Muscle of leg (tissue), 11 donors: ENCODE measurements around the gene PCDHA8. TPM values are rescaled to one million over a fixed set of nuclear protein-coding genes. Genes with fewer than 3 reads are reported as not detected.
"Not testable (repeated sequence)": the region's sequence is repeated elsewhere in the genome, so short reads cannot be mapped to it uniquely, and the experiment has no call there.

Experiments used
- DNase-seq: peaks from one replicate; pipeline ENCODE4 v3.0.0; 2013
- H3K27ac ChIP-seq: one replicate; pipeline ENCODE4 v1.5.1; 2013; ENCODE audit warnings: mild to moderate bottlenecking, low read length, control low read depth
- H3K27me3 ChIP-seq: one replicate; pipeline ENCODE4 v1.6.1; 2013; ENCODE audit warnings: low read length; ENCODE audit not compliant: control insufficient read depth, insufficient read depth
- H3K36me3 ChIP-seq: one replicate; pipeline ENCODE4 v1.6.1; 2013; ENCODE audit warnings: low read length; ENCODE audit not compliant: control insufficient read depth, insufficient read depth
- H3K4me1 ChIP-seq: one replicate; pipeline ENCODE4 v1.6.1; 2013; ENCODE audit warnings: low read length; ENCODE audit not compliant: control insufficient read depth, insufficient read depth
- H3K4me3 ChIP-seq: one replicate; pipeline ENCODE4 v1.5.1; 2013; ENCODE audit warnings: low read length, control low read depth
- H3K9me3 ChIP-seq: replicated peaks from 2 replicates; pipeline ENCODE4 v1.6.1; 2013; ENCODE audit warnings: low read depth, low read length; ENCODE audit not compliant: control insufficient read depth
- WGBS: methylation state at CpG from one replicate; pipeline ENCODE4 v1.1.5; 2013; ENCODE audit warnings: missing lambda C conversion rate; ENCODE audit not compliant: insufficient coverage; 5-methylcytosine and 5-hydroxymethylcytosine counted together
- polyA plus RNA-seq, 8 donors: library from polyadenylated mRNA; unstranded; fragments of 120-200 nt; gene quantifications; one replicate each; pipeline versions ENCODE4 v1.2.1 to v1.2.3, GENCODE V29; 2013; ENCODE audit warnings: inconsistent platforms in 1 of 8, low replicate concordance in 1 of 8; ENCODE audit not compliant: insufficient read length in 8 of 8, insufficient read depth in 1 of 8
- total RNA-seq: library from RNA; stranded (reverse); fragments of 120-200 nt; gene quantifications from one replicate; pipeline ENCODE4 v1.2.4, GENCODE V29; 2013

PCDHA8 gene
- total and polyA plus RNA-seq, 9 donors = 0.03 to 0.11 (median 0.07) TPM; not detected in 4

DNA sequence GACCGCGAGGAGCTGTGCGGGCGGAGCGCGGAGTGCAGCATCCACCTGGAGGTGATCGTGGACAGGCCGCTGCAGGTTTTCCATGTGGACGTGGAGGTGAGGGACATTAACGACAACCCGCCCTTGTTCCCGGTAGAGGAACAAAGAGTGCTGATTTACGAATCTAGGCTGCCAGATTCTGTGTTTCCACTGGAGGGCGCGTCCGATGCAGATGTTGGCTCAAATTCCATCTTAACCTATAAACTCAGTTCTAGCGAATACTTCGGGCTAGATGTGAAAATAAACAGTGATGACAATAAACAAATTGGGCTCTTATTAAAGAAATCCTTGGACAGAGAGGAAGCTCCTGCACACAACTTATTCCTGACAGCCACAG is 12.6 kb upstream of the PCDHA8 start:
- 21% methylated on average over 8 of the region's 18 CpGs for WGBS
- no peaks in the 10 kb centered on the region for H3K36me3 ChIP-seq
- no peak for DNase-seq
- no peak overlapping the region for H3K4me3 ChIP-seq
- H3K27ac ChIP-seq = no peak overlapping the region
- no peaks in the 10 kb centered on the region for H3K4me1 ChIP-seq
- H3K9me3 ChIP-seq = peaks cover 12% of the 10 kb centered on the region
- peaks cover 7% of the 10 kb centered on the region for H3K27me3 ChIP-seq

DNA sequence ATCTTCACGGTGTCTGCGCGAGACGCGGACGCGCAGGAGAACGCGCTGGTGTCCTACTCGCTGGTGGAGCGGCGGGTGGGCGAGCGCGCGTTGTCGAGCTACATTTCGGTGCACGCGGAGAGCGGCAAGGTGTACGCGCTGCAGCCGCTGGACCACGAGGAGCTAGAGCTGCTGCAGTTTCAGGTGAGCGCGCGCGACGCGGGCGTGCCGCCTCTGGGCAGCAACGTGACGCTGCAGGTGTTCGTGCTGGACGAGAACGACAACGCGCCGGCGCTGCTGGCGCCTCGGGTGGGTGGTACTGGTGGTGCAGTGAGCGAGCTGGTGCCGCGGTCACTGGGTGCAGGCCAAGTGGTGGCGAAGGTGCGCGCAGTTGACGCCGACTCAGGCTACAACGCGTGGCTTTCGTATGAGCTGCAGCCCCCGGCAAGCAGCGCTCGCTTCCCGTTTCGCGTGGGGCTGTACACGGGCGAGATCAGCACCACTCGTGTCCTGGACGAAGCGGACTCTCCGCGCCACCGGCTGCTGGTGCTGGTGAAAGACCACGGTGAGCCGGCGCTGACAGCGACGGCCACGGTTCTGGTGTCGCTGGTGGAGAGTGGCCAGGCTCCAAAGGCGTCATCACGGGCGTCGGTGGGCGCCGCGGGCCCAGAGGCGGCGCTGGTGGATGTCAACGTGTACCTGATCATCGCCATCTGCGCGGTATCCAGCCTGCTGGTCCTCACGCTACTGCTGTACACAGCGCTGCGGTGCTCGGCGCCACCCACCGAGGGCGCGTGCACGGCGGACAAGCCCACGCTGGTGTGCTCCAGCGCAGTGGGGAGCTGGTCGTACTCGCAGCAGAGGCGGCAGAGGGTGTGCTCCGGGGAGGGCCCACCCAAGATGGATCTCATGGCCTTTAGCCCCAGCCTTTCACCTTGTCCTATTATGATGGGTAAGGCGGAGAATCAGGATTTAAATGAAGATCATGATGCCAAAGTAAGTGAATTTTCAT is 11.2 kb upstream of the PCDHA8 start:
- not testable (repeated sequence) for H3K27ac ChIP-seq, DNase-seq, H3K9me3 ChIP-seq, H3K4me3 ChIP-seq, H3K4me1 ChIP-seq, H3K36me3 ChIP-seq
- peaks cover 10% of the 10 kb centered on the region for H3K27me3 ChIP-seq
- WGBS = 41% methylated on average over 90 of the region's 106 CpGs

DNA sequence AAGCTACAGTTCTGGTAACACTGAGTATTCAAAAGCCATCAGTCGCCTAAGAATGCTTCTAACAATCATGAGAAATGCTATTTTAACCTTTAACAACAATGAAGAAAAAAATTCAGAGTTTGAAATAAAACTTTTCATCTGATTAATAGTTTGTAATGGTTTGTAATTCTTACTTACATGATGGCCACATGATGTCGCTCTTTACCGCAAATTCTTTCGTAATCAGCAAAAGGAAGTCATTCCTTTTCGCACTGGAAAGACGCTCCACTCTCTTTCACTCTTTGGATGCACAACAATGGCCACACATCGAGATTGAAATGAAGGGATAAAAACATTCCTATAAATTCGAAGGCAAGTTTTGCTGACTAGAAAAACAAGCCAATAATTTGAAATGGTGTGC is 7.0 kb upstream of the PCDHA8 start, which contains the start of gene PCDHA7:
Gene PCDHA7, plus strand, starts transcription at position 277 of the 400 bp plus-strand sequence. Its CDS starts 115 bp downstream, at position 392.
- no peak within 1 kb of the TSS for H3K4me3 ChIP-seq
- no CpG with 5 or more reads among the region's 8 CpGs for WGBS
- no peaks in the 10 kb centered on the region for H3K36me3 ChIP-seq
- H3K4me1 ChIP-seq = no peaks in the 10 kb centered on the region
- H3K27ac ChIP-seq = no peak within 1 kb of the TSS
- H3K27me3 ChIP-seq = peaks cover 12% of the 10 kb centered on the region
- H3K9me3 ChIP-seq = peaks cover 21% of the 10 kb centered on the region
- peak; percentile 2 for DNase-seq

DNA sequence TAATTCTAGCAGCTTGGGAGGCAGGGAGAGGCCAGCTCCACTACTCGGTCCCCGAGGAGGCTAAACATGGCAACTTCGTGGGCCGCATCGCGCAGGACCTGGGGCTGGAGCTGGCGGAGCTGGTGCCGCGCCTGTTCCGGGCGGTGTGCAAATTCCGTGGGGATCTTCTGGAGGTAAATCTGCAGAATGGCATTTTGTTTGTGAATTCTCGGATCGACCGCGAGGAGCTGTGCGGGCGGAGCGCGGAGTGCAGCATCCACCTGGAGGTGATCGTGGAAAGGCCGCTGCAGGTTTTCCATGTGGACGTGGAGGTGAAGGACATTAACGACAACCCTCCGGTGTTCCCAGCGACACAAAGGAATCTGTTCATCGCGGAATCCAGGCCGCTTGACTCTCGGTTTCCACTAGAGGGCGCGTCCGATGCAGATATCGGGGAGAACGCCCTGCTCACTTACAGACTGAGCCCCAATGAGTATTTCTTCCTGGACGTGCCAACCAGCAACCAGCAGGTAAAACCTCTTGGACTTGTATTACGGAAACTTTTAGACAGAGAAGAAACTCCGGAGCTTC is 6.5 kb upstream of the PCDHA8 start:
- not testable (repeated sequence) for H3K27ac ChIP-seq, H3K4me1 ChIP-seq, H3K4me3 ChIP-seq, DNase-seq, H3K36me3 ChIP-seq
- Histone ChIP-seq H3K9me3 (peaks cover 21% of the 10 kb centered on the region), H3K27me3 (peaks cover 12% of the 10 kb centered on the region)
- 25% methylated on average over 15 of the region's 38 CpGs for WGBS

DNA sequence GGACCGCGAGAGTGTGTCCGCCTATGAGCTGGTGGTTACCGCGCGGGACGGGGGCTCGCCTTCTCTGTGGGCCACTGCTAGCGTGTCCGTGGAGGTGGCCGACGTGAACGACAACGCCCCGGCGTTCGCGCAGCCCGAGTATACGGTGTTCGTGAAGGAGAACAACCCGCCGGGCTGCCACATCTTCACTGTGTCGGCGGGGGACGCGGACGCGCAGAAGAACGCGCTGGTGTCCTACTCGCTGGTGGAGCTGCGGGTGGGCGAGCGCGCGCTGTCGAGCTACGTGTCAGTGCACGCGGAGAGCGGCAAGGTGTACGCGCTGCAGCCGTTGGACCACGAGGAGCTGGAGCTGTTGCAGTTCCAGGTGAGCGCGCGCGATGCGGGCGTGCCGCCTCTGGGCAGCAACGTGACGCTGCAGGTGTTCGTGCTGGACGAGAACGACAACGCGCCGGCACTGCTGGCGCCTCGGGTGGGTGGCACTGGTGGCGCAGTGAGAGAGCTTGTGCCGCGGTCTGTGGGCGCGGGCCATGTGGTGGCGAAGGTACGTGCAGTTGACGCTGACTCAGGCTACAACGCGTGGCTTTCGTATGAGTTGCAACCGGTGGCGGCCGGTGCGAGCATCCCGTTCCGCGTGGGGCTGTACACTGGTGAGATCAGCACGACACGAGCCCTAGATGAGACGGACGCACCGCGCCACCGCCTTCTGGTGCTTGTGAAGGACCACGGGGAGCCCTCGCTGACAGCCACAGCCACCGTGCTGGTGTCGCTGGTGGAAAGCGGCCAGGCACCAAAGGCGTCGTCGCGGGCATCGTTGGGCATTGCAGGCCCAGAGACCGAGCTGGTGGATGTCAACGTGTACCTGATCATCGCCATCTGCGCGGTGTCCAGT is 5.1 kb upstream of the PCDHA8 start:
- Histone ChIP-seq H3K36me3 (no peaks in the 10 kb centered on the region), H3K4me1 (no peaks in the 10 kb centered on the region), H3K4me3 (no peak overlapping the region), H3K27ac (no peak overlapping the region), H3K27me3 (peaks cover 7% of the 10 kb centered on the region), H3K9me3 (peaks cover 17% of the 10 kb centered on the region)
- 37% methylated on average over 103 of the region's 103 CpGs for WGBS
- no peak for DNase-seq

DNA sequence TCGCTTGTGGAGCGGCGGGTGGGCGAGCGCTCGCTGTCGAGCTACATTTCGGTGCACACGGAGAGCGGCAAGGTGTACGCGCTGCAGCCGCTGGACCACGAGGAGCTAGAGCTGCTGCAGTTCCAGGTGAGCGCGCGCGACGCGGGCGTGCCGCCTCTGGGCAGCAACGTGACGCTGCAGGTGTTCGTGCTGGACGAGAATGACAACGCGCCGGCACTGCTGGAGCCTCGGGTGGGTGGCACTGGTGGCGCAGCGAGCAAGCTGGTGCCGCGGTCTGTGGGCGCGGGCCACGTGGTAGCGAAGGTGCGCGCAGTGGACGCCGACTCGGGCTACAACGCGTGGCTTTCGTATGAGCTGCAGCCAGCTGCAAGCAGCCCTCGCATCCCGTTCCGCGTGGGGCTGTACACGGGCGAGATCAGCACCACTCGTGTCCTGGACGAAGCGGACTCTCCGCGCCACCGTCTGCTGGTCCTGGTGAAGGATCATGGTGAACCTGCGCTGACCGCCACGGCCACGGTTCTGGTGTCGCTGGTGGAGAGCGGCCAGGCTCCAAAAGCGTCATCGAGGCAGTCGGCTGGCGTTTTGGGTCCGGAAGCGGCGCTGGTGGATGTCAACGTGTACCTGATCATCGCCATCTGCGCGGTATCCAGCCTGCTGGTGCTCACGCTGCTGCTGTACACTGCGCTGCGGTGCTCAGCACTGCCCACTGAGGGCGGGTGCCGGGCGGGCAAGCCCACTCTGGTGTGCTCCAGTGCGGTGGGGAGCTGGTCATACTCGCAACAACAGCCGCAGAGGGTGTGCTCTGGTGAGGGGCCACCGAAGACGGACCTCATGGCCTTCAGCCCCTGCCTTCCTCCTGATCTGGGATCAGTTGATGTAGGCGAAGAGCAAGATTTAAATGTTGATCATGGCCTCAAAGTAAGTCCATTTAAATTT is 2.1 kb downstream of the PCDHA8 start:
- H3K36me3 ChIP-seq = no peaks in the 10 kb centered on the region
- H3K9me3 ChIP-seq = peaks cover 11% of the 10 kb centered on the region
- no peaks in the 10 kb centered on the region for H3K4me1 ChIP-seq
- no peaks in the 10 kb centered on the region for H3K27me3 ChIP-seq
- no peak overlapping the region for H3K4me3 ChIP-seq
- 43% methylated on average over 42 of the region's 87 CpGs for WGBS
- H3K27ac ChIP-seq = no peak overlapping the region
- DNase-seq = no peak

DNA sequence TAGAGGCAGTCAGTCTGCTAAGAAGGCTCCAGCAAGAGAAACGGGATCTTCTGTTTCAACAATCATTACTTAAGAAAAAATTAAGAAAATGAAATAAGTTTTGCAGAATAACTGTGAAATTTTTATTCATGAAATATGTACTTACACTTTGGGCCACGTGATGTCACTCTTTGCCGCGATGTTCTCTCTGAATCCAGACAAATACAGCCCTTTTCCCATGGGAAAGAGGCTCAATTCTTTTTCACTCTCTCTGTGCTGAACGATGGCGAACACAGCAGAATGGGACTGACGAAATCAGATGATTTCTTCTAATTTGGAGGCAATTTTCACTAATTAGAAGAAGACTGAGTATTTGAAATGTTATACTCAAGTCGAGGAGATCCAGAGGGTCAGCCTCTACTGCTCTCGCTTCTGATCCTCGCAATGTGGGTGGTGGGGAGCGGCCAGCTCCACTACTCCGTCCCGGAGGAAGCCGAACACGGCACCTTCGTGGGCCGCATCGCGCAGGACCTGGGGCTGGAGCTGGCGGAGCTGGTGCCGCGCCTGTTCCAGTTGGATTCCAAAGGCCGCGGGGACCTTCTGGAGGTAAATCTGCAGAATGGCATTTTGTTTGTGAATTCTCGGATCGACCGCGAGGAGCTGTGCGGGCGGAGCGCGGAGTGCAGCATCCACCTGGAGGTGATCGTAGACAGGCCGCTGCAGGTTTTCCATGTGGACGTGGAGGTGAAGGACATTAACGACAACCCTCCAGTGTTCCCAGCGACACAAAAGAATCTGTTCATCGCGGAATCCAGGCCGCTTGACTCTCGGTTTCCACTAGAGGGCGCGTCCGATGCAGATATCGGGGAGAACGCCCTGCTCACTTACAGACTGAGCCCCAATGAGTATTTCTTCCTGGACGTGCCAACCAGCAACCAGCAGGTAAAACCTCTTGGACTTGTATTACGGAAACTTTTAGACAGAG is 7.4 kb downstream of the PCDHA8 start, which contains the start of gene PCDHA9:
Gene PCDHA9, plus strand, starts transcription at position 244 of the 964 bp plus-strand sequence. Its CDS starts 114 bp downstream, at position 358.
- H3K4me1 ChIP-seq, H3K27ac ChIP-seq, DNase-seq, H3K27me3 ChIP-seq, H3K4me3 ChIP-seq, H3K9me3 ChIP-seq, H3K36me3 ChIP-seq: not testable (repeated sequence)
- 40% methylated on average over 2 of the region's 48 CpGs for WGBS

DNA sequence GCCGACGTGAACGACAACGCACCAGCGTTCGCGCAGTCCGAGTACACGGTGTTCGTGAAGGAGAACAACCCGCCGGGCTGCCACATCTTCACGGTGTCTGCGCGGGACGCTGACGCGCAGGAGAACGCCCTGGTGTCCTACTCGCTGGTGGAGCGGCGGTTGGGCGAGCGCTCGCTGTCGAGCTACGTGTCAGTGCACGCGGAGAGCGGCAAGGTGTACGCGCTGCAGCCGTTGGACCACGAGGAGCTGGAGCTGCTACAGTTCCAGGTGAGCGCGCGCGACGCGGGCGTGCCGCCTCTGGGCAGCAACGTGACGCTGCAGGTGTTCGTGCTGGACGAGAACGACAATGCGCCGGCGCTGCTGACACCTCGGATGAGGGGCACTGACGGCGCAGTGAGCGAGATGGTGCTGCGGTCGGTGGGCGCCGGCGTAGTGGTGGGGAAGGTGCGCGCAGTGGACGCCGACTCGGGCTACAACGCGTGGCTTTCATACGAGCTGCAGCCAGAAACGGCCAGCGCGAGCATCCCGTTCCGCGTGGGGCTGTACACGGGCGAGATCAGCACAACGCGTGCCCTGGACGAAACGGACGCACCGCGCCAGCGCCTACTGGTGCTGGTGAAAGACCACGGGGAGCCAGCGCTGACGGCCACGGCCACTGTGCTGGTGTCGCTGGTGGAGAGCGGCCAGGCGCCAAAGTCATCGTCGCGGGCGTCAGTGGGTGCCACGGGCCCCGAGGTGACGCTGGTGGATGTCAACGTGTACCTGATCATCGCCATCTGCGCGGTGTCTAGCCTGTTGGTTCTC is 9.0 kb downstream of the PCDHA8 start:
- not testable (repeated sequence) for H3K4me3 ChIP-seq, H3K27ac ChIP-seq, DNase-seq, H3K4me1 ChIP-seq, H3K9me3 ChIP-seq, H3K27me3 ChIP-seq, H3K36me3 ChIP-seq
- WGBS = 37% methylated on average over 84 of the region's 101 CpGs
